ENCODE data around the gene MYD88.
A peak's percentile ranks its signal among the peaks of the same experiment; 100 is the strongest.

The MYD88 gene

GRCh38 chr3:38114052-38114874, 24.2 kb upstream of the MYD88 start:
- DNase-seq = no peak

- peak; percentile 1 for DNase-seq
Observed at GRCh38 chr3:38114875-38115644, 23.4 kb upstream of the MYD88 start.

GRCh38 chr3:38115645-38116427, 22.6 kb upstream of the MYD88 start:
- DNase-seq = no peak

- DNase-seq = no peak
Observed at GRCh38 chr3:38116471-38117162, 21.8 kb upstream of the MYD88 start.

GRCh38 chr3:38117163-38117716, 21.2 kb upstream of the MYD88 start:
- DNase-seq = no peak

- peak; percentile 37 for DNase-seq
Observed at GRCh38 chr3:38117748-38118420, 20.6 kb upstream of the MYD88 start.

GRCh38 chr3:38118421-38119247, 19.8 kb upstream of the MYD88 start:
- no peak for DNase-seq

GRCh38 chr3:38119248-38119544, 19.3 kb upstream of the MYD88 start:
- no peak for DNase-seq

- no peak for DNase-seq
Observed at GRCh38 chr3:38119821-38120692, 18.4 kb upstream of the MYD88 start.

GRCh38 chr3:38120693-38121450, 17.6 kb upstream of the MYD88 start:
- no peak for DNase-seq

GRCh38 chr3:38121451-38121831, 17.0 kb upstream of the MYD88 start:
- DNase-seq = no peak

- DNase-seq = no peak
Observed at GRCh38 chr3:38121832-38122461, 16.5 kb upstream of the MYD88 start.

GRCh38 chr3:38122712-38123290, 15.7 kb upstream of the MYD88 start:
- no peak for DNase-seq

GRCh38 chr3:38124324-38125122, 13.9 kb upstream of the MYD88 start:
- no peak for DNase-seq

- no peak for DNase-seq
Observed at GRCh38 chr3:38125305-38126120, 12.9 kb upstream of the MYD88 start.

GRCh38 chr3:38126121-38126892, 12.2 kb upstream of the MYD88 start:
- DNase-seq = no peak

Data from GF-D8 (cell line).